ENCODE measurements around the gene MAPKAPK5.

DNA sequence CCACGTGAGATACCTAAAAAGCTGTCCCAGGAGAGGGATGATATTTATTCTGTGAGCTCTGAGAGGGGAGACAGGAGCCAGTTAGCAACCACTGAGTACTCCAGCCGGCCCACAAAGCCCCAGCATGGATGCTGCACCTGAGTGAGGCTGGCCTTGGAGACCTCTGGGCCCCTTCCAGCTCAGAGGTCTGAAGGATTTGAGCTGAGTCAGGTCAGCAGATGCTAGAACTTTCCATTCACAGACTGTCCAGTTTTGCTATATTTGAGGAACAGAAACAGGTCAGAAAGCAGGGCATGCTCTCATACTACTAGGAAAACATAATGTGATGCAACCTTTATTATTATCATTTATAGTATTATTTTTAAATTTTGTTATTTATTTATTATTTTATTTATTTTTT lies 15.0 kb upstream of the MAPKAPK5 start:
- TF ChIP-seq, protein P1, sequence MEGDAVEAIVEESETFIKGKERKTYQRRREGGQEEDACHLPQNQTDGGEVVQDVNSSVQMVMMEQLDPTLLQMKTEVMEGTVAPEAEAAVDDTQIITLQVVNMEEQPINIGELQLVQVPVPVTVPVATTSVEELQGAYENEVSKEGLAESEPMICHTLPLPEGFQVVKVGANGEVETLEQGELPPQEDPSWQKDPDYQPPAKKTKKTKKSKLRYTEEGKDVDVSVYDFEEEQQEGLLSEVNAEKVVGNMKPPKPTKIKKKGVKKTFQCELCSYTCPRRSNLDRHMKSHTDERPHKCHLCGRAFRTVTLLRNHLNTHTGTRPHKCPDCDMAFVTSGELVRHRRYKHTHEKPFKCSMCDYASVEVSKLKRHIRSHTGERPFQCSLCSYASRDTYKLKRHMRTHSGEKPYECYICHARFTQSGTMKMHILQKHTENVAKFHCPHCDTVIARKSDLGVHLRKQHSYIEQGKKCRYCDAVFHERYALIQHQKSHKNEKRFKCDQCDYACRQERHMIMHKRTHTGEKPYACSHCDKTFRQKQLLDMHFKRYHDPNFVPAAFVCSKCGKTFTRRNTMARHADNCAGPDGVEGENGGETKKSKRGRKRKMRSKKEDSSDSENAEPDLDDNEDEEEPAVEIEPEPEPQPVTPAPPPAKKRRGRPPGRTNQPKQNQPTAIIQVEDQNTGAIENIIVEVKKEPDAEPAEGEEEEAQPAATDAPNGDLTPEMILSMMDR (IDR thresholded peaks at IDR 0.05), result no peak
- TF ChIP-seq POLR2A (IDR thresholded peaks at IDR 0.05), result no peak
